GM13976 (cell line): ENCODE data around the gene EME1.
A peak's percentile ranks its signal among the peaks of the same experiment; 100 is the strongest.

ENCODE experiments used
- DNase-seq: peaks from one replicate; pipeline ENCODE4 v3.0.0; 2012; ENCODE audit warnings: low spot score
- CTCF ChIP-seq: IDR thresholded peaks from 2 replicates; pipeline ENCODE4 v1.5.1; 2012; ENCODE audit warnings: borderline replicate concordance, mild to moderate bottlenecking; ENCODE audit not compliant: insufficient read depth; ENCODE audit errors: extremely low read depth, missing control alignments, control extremely low read depth
- in situ Hi-C: fragments of 300-500 bp; cut with MboI; formaldehyde crosslinking; loops from one replicate; pipeline ENCODE4 v1.12.0; 2022; ENCODE audit warnings: low sequenced_read_pairs, mixed read lengths, inconsistent platforms; ENCODE audit not compliant: unreplicated experiment

EME1 gene

GRCh38 chr17:50358177-50358576, 14.9 kb upstream of the EME1 start:
- in situ Hi-C loops = no loop called here
- TF ChIP-seq CTCF = no peak
- no peak for DNase-seq

GRCh38 chr17:50359005-50359699, 13.9 kb upstream of the EME1 start:
- in situ Hi-C loops = no loop called here
- TF ChIP-seq CTCF = no peak
- DNase-seq = no peak

- in situ Hi-C loops = no loop called here
- TF ChIP-seq CTCF = no peak
- DNase-seq = no peak
Observed at GRCh38 chr17:50359998-50360461, 13.0 kb upstream of the EME1 start.

- in situ Hi-C loops = no loop called here
Observed at GRCh38 chr17:50360486-50361115, 12.4 kb upstream of the EME1 start.

GRCh38 chr17:50361561-50362480, 11.2 kb upstream of the EME1 start:
- peak; percentile 70 for TF ChIP-seq CTCF
- peak; percentile 85 for DNase-seq
- in situ Hi-C loops = no loop called here

More at GRCh38 chr17:50360486-50361115, 12.4 kb upstream of the EME1 start:
- TF ChIP-seq CTCF = no peak
- no peak for DNase-seq

- no peak for DNase-seq
- in situ Hi-C loops = no loop called here
- no peak for TF ChIP-seq CTCF
Observed at GRCh38 chr17:50362661-50363060, 10.4 kb upstream of the EME1 start.
